GM19467 (cell line): ENCODE data around the gene MSH5.

ENCODE experiments used
- ATAC-seq: cut with Tn5 transposase; IDR thresholded peaks from one replicate; pipeline ENCODE4 v1.9.1; 2021; ENCODE audit warnings: mild to moderate bottlenecking, moderate library complexity; ENCODE audit not compliant: unreplicated experiment

The MSH5 gene

DNA sequence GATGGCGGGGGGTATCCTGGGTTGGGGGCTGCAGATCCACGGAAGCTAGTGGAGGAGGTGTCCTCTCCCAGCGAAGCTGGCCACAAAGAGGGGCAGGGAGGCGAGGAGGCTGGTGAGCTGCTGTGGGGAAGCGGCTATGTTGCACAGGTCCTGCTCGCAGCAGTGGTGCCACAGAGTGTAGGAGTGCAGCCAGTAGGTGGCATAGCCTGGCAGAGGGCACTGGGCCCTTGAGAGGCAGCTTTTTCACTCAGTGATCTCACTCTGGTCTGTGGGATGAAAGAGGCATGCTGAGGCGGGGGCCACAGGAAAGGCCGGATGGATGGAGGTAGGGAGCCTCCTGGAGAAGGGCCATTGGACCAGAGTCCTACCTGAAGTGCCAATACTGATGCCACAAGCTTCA is 27.5 kb upstream of the MSH5 start:
- no peak for ATAC-seq

DNA sequence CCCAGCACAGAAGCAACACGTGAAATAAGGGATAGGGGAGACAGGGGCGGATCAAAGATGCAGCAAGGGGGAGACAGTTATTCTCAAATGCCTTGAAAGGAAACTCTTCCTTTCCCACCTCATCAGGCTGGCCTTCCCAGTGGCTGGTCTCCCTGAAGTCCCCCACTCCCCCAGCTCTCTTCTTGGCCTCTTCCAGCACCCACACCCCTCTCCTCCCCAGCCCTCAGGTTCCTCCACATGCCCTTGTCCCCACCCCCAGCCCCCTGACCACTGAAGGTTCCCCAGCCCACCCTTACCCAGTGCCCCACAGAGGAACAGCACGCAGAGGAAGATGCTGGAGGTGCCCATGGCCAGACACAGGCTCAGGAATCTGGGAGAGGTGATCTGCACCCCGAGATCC is 26.3 kb upstream of the MSH5 start:
- ATAC-seq = no peak

DNA sequence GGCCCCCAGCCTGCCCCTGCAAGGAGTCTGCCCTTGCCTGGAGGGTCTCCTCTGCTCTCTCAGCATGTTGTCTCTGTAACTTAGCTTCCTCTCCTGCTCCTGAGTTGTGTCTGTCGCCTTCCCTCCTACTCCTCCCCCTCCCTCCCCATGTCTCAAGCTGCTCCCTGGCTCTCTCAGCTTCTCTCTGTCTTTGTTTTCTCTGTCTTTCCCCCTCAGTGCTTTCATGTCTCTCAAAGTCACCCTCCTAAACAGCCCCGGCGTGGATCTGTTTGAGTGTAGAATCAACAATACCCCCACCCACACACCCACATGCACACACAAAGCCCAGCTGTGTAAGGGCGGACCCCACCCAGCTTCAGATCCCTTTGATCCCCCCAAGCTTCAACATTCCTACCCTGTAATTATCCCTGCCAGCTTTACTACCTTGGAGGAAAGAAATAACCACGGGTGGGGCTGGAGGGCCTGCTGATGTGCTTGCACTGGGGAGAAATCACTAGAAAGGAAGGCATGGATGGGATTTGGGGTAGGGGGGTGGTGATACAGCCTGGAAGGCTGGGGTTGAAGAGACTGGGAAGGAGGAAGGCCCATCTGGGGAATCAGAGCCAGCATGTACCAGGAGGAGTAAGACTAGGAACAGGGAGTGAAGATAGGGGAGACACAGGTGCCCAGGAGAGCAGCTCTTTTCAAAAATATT is 25.7 kb upstream of the MSH5 start:
- no peak for ATAC-seq

DNA sequence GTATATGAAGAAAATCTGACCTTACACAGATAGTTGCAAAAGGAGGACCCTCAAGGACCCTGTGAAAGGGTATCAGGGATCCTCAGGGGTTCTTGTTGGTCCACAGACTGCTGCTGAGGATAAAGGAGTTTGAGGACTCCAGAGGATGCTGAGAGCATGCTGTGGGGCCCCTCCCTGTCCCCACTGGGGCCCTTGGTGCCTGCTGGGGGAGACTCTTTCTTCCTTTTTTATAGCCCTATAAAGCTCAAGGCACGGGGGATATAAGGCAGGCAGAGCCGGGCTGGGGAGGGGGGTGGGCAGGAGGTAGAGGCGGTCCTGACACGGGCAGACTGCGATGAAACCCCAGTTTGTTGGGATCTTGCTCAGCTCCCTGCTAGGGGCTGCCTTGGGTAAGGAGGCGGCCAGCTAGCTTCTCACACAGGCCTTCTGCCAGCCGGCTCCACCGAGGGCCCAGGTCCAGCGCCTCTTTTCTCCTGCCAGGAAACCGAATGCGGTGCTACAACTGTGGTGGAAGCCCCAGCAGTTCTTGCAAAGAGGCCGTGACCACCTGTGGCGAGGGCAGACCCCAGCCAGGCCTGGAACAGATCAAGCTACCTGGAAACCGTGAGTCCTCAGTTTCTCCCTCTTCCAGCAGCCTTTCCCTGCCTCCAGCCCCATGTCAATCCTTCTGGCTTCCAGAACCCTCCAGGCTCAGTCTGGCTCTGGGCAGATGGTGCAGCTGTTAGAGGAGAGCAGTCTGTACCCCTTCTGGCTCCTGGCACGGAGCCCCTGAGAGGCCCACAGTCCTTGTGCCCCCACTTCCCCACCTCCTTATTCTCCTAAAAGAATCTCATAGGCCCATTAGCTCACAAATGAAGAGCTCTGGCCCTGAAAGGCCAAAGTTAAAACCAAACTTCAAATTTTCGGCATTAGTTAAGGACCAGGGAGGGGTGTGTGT is 24.5 kb upstream of the MSH5 start, which contains the start of gene LY6G6D:
Gene LY6G6D, plus strand, starts transcription at position 327 of the 937 bp plus-strand sequence. Its CDS starts 8 bp downstream, at position 335.
- ATAC-seq = no peak

DNA sequence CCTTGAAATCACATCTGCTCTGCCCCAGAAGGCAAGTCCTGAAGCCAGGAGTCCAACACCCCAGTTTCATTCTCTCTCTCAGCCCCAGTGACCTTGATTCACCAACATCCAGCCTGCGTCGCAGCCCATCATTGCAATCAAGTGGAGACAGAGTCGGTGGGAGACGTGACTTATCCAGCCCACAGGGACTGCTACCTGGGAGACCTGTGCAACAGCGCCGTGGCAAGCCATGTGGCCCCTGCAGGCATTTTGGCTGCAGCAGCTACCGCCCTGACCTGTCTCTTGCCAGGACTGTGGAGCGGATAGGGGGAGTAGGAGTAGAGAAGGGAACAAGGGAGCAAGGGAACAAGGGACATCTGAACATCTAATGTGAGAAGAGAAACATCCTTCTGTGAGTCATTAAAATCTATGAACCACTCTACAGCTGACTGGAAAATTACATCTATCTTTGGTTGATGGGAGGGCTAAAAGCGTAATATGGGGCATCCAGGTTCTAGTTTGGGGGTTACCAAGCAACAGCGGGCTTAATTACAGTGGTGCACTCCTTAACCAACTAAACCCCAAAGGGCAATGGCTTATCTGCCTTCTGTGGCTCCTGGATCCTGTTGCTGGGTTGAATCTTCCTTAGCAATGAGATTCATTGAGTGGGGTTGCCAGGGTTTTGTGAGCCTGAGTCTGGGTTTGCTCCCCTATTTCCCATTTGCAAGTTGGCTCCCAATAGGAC is 22.1 kb upstream of the MSH5 start:
- ATAC-seq = no peak

DNA sequence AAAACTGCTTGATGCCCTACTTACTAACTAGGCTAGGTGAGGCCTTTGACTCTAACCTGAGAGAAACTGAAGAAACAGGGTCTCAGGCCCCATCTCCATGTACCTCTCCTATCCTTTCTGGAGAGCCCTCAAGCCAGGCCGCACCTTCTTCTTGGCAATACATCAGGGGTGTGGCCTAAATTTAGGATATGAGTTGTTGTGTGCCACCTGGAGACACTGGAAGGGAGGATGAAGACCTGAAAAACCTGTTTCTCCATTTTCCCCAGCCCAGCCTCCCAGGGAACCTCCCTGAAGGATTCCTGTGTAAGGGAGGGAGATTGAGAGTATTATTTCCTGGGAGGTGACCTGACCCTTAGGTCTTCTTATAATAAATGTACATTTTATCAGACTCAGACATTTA is 21.5 kb upstream of the MSH5 start:
- ATAC-seq = no peak

DNA sequence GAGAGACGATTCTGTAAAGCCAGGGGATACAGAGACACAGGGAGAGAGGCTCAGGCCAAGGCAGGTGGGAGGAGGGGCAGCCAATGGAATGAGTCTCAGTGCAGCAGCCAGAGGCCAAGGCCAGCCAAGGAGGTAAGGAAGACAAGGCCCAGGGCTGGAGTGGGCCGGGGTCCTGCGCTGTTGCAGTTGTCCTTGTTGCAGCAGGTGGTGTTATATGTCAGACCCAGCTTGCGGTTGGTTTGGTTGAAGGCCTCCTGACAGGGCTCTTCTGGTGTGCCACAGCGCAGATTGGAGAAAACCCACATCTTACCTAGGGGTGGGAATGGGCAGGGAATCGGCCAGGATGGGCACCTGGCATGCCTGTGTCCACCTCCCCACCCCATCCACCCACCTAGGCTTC is 20.8 kb upstream of the MSH5 start:
- ATAC-seq = no peak

DNA sequence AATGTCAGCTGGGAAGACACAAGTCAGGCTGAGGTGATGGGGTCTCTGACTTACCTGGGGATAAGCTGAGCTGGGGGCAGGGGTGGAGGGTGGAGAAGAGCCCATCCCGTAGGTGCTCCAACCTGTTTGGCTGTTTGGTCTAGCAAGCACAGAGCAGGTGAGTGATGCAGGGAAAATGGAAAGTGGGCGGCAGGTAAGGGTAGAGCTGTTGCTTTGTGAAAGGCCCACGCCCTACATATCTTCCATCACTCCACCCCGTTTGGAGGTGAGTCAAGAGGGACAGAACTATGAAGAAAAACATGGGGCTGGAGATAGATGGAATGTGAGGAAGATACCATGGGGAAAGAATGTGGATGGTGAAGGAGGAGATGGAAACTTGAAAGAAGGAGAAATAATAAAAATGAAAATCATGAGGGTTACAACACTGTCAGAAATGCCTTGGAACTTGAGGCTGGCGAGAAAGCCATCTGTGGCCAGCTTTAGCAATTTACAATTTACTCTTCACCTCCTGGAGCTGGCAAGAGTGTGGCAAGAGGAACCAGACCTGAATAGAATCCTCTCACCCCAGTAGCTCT is 19.5 kb upstream of the MSH5 start:
- no peak for ATAC-seq

DNA sequence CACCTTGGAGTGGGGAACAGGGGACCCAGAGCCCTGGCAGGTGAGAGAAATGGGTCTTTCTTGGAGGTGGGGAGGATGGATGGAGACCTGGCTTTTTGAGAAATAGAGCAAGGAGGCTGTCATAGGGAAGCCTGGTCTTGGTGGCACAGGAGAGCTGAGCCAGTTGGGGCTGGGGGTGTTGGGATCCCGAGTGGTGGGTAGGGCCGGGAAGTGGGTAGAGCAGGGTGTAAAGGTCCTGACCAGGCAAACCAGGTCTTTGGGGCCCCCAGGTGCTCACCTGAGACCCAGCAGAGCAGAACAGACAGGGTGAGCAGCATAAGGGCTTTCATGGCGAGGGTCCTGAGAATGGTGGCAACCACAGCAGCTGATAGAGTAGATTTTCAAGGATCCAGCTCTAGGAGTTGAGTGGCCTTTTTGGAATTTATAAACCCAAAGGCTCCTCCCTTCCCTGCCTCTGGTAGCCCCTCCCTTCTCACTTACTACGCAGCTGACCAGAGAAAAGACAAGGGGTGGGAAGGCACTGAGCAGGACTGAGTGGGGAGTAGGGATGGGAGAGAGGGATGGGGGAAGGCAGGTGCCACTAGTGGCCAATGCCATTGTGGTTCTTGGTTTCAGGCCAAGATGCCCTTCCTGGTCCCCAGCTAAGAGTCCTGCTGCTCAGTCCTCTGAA is 18.3 kb upstream of the MSH5 start, which contains the start of gene LY6G6C:
Gene LY6G6C, minus strand, starts transcription at position 396 of the 670 bp plus-strand sequence. Its CDS starts 67 bp downstream, at position 329.
- no peak for ATAC-seq

DNA sequence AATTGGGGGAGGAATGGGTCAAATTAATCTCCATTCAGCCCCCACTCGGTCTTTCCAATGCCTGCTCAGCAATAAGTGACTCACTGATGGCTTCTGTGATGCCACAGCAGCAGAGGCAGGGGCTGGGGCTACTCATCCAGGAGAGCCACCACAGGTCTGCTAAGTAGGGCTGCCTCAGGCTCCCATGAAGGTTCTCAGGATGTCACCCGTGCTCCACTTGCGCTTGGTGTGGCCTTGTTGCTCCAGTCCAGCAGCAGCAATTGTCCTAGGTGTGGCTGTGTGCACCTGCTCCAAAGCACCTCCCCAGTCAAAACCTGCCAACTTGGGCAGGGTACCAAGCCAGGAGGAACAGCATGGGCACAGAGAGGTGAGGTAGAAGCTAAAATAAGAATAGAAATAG is 17.6 kb upstream of the MSH5 start:
- no peak for ATAC-seq

DNA sequence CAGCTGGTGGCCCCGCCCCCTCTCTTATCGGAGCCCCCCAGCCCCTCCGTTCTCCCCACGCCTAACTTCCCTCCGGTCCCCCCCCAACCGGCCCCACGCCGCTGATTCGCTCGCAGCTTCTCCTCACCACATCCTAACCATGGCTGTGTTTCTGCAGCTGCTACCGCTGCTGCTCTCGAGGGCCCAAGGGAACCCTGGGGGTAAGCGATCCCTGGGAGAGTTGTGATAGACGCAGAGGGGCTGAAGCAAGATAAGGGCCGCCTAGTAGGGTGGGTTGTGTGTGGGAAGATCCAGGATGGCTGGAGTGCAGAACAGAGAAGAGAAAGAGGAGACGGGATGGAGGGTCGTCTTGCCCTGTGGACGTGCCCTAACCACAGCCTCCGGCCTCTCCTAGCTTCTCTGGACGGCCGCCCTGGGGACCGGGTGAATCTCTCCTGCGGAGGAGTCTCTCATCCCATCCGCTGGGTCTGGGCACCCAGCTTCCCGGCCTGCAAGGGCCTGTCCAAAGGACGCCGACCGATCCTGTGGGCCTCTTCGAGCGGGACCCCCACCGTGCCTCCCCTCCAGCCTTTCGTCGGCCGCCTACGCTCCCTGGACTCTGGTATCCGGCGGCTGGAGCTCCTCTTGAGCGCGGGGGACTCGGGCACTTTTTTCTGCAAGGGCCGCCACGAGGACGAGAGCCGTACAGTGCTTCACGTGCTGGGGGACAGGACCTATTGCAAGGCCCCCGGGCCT is 16.4 kb upstream of the MSH5 start, which contains the start of gene MPIG6B:
Gene MPIG6B, plus strand, starts transcription at position 129 of the 735 bp plus-strand sequence. Its CDS starts 11 bp downstream, at position 140.
- no peak for ATAC-seq

DNA sequence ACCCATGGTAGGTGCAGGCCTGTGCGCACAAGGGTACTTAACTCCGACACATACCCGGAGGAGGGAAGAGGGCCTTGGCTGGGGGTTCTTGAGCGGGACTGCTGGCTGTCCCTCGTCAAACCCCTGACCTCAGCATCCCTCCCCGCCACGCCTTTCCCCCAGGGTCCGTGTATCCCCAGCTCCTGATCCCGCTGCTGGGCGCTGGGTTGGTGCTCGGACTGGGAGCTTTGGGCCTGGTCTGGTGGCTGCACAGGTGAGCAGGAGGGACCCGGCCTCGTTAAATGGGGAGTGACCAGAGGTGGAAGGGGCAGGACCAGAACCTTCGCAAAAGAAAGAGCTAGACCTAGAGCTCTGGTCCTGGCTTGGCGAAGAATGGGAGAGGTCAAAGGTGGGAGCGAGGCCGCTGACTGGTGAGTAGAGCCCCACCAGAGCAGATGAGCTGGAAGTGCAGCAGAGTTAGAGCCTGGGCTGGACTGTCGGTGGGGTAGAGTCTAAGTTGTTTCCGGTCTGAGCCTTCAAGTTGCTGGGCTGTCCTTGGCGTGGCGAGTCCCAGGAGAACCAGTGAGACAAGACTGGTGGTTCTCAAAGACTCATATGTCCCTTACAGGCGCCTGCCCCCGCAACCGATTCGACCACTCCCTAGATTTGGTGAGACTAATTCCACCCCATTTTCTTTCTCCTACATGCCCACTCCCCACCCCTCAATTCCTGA is 15.7 kb upstream of the MSH5 start:
- ATAC-seq = no peak

DNA sequence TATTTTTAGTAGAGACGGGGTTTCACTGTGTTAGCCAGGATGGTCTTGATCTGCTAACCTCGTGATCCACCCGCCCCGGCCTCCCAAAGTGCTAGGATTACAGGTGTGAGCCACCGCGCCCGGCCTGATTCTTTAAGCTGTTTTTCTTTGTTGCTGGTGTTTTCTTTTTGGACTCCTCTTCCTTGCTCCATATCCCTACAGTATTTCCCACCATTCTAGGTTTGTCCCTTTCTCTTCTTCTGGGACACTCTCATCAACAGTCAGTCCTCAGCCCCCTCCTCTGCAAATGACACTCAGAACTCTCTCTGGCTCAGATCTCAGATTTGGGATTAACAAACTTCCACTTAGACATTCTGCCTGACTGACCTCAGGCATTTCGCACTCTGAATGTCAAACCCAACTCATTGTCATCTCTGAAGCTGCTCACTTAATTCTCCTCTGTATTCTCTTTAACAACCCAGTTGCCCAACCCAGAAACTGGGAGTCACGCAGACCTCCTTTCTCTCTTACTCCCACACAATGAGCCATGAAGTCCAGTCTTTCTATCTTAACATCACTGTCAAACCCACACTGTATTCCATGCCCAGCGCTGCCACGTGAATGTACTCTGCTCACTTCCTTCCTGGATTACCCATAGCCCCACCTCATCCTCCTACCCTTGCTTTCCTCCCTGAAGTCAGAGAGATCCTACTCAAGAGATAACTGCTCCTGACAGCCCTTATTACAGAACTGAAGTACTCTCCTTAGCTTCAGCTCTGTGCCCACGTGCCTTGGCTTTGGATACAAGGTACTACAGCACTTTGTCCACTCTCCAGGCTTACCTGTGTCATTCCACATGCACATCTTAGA is 14.1 kb upstream of the MSH5 start:
- ATAC-seq = no peak

DNA sequence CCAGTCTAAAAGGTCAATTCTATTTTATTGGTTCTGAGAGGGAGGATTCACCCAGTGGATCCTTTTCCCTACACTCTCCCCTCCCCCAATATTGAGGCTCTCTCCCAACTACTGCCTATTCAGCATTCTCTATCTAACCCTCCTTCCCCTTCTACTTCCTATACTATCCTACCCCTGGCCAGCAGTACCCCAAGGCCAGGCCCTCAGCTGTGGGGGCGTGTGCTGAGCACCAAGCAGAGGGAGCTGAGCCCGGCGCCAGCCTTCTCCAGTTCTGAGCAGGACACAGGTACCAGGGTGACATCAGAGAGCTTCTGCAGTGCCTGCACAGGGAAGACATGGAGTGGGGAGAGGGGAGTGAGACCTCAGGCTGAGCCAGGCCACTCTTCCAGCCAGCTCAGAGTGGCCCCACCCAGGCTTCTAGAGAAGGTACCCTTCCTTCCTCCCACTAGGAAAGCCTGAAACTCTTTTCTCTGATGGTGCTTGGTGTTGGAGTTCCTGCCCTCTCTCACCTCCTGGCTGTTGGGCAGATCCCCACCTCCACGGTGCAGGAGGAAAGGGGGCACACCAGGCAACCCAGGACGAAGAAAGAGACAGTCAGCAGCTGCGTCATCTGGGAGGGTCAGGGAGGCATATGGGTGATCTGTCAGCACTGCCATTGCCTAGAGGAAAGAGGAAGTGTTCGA is 12.6 kb upstream of the MSH5 start:
- peak; percentile 44 for ATAC-seq

DNA sequence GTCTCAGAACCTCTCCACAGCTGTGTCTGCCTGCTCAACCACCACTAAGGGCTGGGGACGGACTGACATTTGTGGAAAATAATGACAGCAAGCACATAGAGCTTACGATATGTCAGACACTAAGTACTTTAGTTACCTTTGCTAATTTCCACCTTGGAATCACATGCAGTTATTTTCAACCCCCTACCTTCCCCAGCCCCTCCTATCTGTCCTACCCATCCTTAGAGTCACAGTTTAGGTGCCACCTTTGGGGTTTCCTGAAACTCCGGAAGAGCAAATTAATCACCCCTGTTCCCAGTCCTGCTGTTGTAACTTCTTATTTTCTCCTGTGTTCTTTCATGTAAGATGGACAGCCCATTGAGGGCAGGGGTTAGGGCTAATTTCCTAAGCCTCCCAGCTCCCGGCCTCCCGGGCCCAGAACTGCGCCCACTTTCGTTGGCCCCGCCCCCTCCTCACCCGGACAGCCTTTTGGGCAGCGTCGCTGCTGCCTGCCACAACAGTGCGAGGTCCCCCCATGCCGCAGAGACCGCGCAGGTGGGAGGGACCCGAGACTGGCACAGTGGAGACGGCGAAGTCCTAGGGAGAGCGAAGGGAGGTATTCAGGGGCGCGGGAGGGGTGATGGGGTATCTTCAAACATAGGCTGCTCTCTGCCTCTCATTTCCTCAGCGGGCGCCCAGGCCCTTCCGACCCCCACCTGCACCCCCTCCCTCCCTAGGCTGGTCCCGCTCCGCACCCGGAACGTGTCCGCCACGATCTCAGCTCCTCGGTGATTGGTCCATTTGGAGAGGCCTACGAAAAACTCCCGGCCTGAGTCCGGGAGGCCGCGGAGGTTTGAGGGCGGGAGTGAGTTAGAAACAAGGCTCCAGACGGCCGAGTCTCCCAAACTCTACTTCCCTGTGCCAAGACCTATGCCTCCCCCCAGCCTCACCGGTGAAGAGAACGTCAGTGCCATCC is 11.8 kb upstream of the MSH5 start:
- ATAC-seq = no peak

DNA sequence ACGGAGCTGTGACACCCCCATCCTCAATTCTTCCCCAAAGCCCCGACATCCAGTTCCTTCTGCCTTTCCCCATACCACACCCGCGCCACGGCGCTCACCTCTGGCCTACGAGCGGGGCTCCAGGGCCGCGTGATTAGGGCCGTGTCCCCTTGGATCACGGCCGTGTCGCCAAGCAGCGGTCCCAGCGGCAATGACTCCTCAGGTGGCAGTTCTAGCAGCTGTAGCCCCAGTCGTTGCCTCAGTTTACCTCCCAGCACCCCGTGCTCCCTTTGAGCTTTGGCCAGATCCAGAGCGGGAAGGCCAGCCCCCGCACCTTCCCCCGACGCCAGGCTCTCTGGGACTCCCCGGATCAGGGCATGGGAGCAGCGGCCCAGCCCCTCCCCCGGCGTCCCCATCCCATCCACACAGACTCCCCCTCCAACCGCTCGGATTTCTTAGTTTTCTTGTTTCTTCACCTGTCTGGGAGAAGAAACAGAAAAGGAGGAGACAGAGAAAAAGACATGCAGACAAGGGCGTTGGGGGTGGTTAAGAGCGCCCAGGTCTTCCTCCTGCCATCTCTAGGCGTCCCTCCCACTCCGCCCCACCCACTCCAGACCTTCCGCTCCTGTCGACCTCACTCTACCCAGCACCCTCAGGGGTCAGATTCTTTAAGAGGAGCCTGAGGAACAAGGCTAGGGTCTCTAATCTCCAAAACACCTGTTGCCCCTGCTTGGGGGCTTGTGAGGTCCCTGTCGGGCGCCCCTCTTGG is 10.9 kb upstream of the MSH5 start, which contains the start of gene DDAH2:
Gene DDAH2, minus strand, starts transcription at position 533 of the 748 bp plus-strand sequence. Its CDS starts 138 bp downstream, at position 395.
- ATAC-seq = no peak
